H1 (cell line): Measurements from ENCODE around the gene MVD. TPM values are rescaled to one million over a fixed set of nuclear protein-coding genes. Genes with fewer than 3 reads are reported as not detected.

ENCODE experiments used
- CTCF ChIA-PET: fragments of 300-600 bp; sonication (Branson Sonifier 250); formaldehyde crosslinking; loops from one replicate; lab custom pipeline; 2021; ENCODE audit not compliant: partially characterized antibody; lab: Charles Lee
- POLR2A ChIA-PET: fragments of 300-600 bp; sonication (Branson Sonifier 250); formaldehyde crosslinking; loops from one replicate; lab custom pipeline; 2021; ENCODE audit warnings: inconsistent platforms; ENCODE audit not compliant: partially characterized antibody; lab: Charles Lee
- DNase-seq, 2 experiments: peaks; one replicate each; pipeline versions ENCODE4 v3.0.0 to v3.0.0-alpha.2; 2010 to 2022; ENCODE audit warnings: low spot score in 2 of 2, low read depth in 1 of 2, mixed read lengths in 1 of 2
- FAIRE-seq: peaks from 2 replicates; lab custom pipeline; 2011; peaks lifted over from hg19 to GRCh38; lab: Jason Lieb, UNC
- H2AFZ ChIP-seq: 2 replicates; pipeline ENCODE4 v1.8.1; 2012; ENCODE audit warnings: low read length, inconsistent platforms
- H2AK5ac ChIP-seq: 2 replicates; pipeline ENCODE4 v1.6.1; 2013; ENCODE audit warnings: low read depth, low read length
- H2BK120ac ChIP-seq: replicated peaks from 2 replicates; pipeline ENCODE3; 2013; ENCODE audit warnings: low read depth, low read length, inconsistent platforms
- H2BK12ac ChIP-seq: 2 replicates; pipeline ENCODE4 v1.6.1; 2013; ENCODE audit warnings: low read depth, low read length
- H2BK15ac ChIP-seq: 2 replicates; pipeline ENCODE4 v1.6.1; 2013; ENCODE audit warnings: low read length
- H2BK20ac ChIP-seq: 2 replicates; pipeline ENCODE4 v1.6.1; 2013; ENCODE audit warnings: low read length
- H2BK5ac ChIP-seq: 2 replicates; pipeline ENCODE4 v1.6.1; 2013; ENCODE audit warnings: low read depth, low read length
- H3K14ac ChIP-seq: 2 replicates; pipeline ENCODE4 v1.6.1; 2013; ENCODE audit warnings: inconsistent platforms; ENCODE audit not compliant: insufficient read length
- H3K18ac ChIP-seq: 2 replicates; pipeline ENCODE4 v1.6.1; 2013; ENCODE audit warnings: low read length; ENCODE audit errors: extremely low read depth
- H3K23ac ChIP-seq: 2 replicates; pipeline ENCODE4 v1.6.1; 2013; ENCODE audit warnings: inconsistent platforms; ENCODE audit not compliant: insufficient read length
- H3K23me2 ChIP-seq: 2 replicates; pipeline ENCODE4 v1.6.1; 2013; ENCODE audit warnings: low read depth, low read length
- H3K27ac ChIP-seq: 2 replicates; pipeline ENCODE4 v1.6.1; 2011; ENCODE audit warnings: low read depth, low read length, inconsistent platforms
- H3K27me3 ChIP-seq, 4 experiments: replicated peaks in 1 of 4; 1 replicate in 1 of 4; 2 replicates in 3 of 4; pipeline versions ENCODE4 v1.6.1 to v1.8.1; 2011 to 2013; ENCODE audit warnings: low read length in 3 of 4, mild to moderate bottlenecking in 3 of 4, inconsistent platforms in 2 of 4, mixed read lengths in 2 of 4, moderate library complexity in 1 of 4; ENCODE audit not compliant: control insufficient read depth in 3 of 4, insufficient read depth in 3 of 4; ENCODE audit errors: extremely low read depth in 1 of 4
- H3K36me3 ChIP-seq, 4 experiments: 2 replicates each; pipeline versions ENCODE4 v1.6.1 to v1.8.1; 2011 to 2013; ENCODE audit warnings: mild to moderate bottlenecking in 4 of 4, low read length in 3 of 4, moderate library complexity in 2 of 4, control low read depth in 1 of 4, inconsistent platforms in 1 of 4; ENCODE audit not compliant: insufficient read depth in 4 of 4, control insufficient read depth in 2 of 4
- H3K4ac ChIP-seq: replicated peaks from 2 replicates; pipeline ENCODE3; 2013; ENCODE audit warnings: low read length, low read depth, mixed read lengths, inconsistent platforms; ENCODE audit not compliant: insufficient read length
- H3K4me1 ChIP-seq, 4 experiments: replicated peaks in 1 of 4; 1 replicate in 1 of 4; 2 replicates in 3 of 4; pipeline versions ENCODE4 v1.6.1 to v1.8.1; 2011 to 2013; ENCODE audit warnings: low read length in 3 of 4, inconsistent platforms in 2 of 4, mixed read lengths in 1 of 4; ENCODE audit not compliant: insufficient read depth in 4 of 4, control insufficient read depth in 3 of 4
- H3K4me2 ChIP-seq, 2 experiments: 2 replicates each; pipeline versions ENCODE4 v1.6.1 to v1.8.1; 2011 to 2013; ENCODE audit warnings: low read depth in 2 of 2, low read length in 2 of 2, control low read depth in 1 of 2, inconsistent platforms in 1 of 2, mild to moderate bottlenecking in 1 of 2; ENCODE audit not compliant: insufficient read depth in 1 of 2
- H3K4me3 ChIP-seq, 4 experiments: fragments of 200-600, 300-600 bp in 1 of 4; sonication (generic), shearing (Covaris generic), sonication (Bioruptor Twin) in 1 of 4; 2 replicates each; pipeline versions ENCODE4 v1.5.1 to v1.8.1; 2011 to 2016; ENCODE audit warnings: low read length in 4 of 4, low read depth in 3 of 4, control low read depth in 2 of 4, inconsistent platforms in 2 of 4, mild to moderate bottlenecking in 2 of 4, mixed read lengths in 1 of 4, moderate library complexity in 1 of 4; ENCODE audit not compliant: insufficient read depth in 2 of 4; ENCODE audit errors: extremely low read depth in 1 of 4
- H3K56ac ChIP-seq: replicated peaks from 2 replicates; pipeline ENCODE3; 2013; ENCODE audit warnings: low read depth, mild to moderate bottlenecking, mixed read lengths, low read length, inconsistent platforms; ENCODE audit not compliant: insufficient read length
- H3K79me1 ChIP-seq: 2 replicates; pipeline ENCODE4 v1.6.1; 2013; ENCODE audit warnings: low read depth, low read length, control low read depth
- H3K79me2 ChIP-seq, 2 experiments: 2 replicates each; pipeline versions ENCODE4 v1.6.1 to v1.8.1; 2012 to 2013; ENCODE audit warnings: low read length in 2 of 2, mild to moderate bottlenecking in 2 of 2, inconsistent platforms in 1 of 2; ENCODE audit not compliant: insufficient read depth in 2 of 2, control insufficient read depth in 1 of 2
- H3K9ac ChIP-seq, 4 experiments: replicated peaks in 1 of 4; 1 replicate in 1 of 4; 2 replicates in 3 of 4; pipeline versions ENCODE4 v1.6.1 to v1.8.1; 2011 to 2013; ENCODE audit warnings: low read depth in 3 of 4, low read length in 3 of 4, control low read depth in 2 of 4, mild to moderate bottlenecking in 2 of 4, moderate library complexity in 2 of 4, inconsistent platforms in 1 of 4; ENCODE audit errors: extremely low read depth in 1 of 4
- H3K9me3 ChIP-seq, 2 experiments: 2 replicates each; pipeline versions ENCODE4 v1.6.1 to v1.8.1; 2012 to 2013; ENCODE audit warnings: mild to moderate bottlenecking in 2 of 2, moderate library complexity in 2 of 2, control low read depth in 1 of 2, inconsistent platforms in 1 of 2, low read depth in 1 of 2, low read length in 1 of 2, mixed read lengths in 1 of 2; ENCODE audit not compliant: insufficient read depth in 2 of 2
- H4K20me1 ChIP-seq, 2 experiments: replicated peaks in 1 of 2; 2 replicates each; pipeline versions ENCODE3 to v1.8.1; 2011 to 2013; ENCODE audit warnings: inconsistent platforms in 2 of 2, low read length in 2 of 2, mild to moderate bottlenecking in 1 of 2; ENCODE audit not compliant: insufficient read depth in 2 of 2, control insufficient read depth in 1 of 2
- H4K5ac ChIP-seq: 2 replicates; pipeline ENCODE4 v1.6.1; 2013; ENCODE audit warnings: low read length, low read depth, mixed read lengths, inconsistent platforms; ENCODE audit not compliant: insufficient read length
- H4K8ac ChIP-seq: 2 replicates; pipeline ENCODE4 v1.8.0; 2013; ENCODE audit warnings: mild to moderate bottlenecking, moderate library complexity, low read length, inconsistent platforms; ENCODE audit not compliant: insufficient read depth; ENCODE audit errors: extremely low read depth
- H4K91ac ChIP-seq: replicated peaks from 2 replicates; pipeline ENCODE3; 2013; ENCODE audit warnings: low read length, mixed read lengths, inconsistent platforms; ENCODE audit not compliant: insufficient read length
- ATF3 ChIP-seq: IDR thresholded peaks from 2 replicates; pipeline ENCODE4 v1.6.1; 2011; ENCODE audit warnings: low read depth, mild to moderate bottlenecking, low read length; ENCODE audit not compliant: insufficient read depth
- BACH1 ChIP-seq: IDR thresholded peaks from 2 replicates; pipeline ENCODE4 v1.6.1; 2012; ENCODE audit warnings: low read length, improper control_type of control experiment
- CHD2 ChIP-seq: IDR thresholded peaks from 2 replicates; pipeline ENCODE4 v1.6.1; 2012; ENCODE audit warnings: low read length, improper control_type of control experiment
- HDAC2 ChIP-seq, 2 experiments: fragments of 300-600 bp in 1 of 2; sonication (generic) in 1 of 2; IDR thresholded peaks; 2 replicates each; pipeline ENCODE4 v1.6.1; 2011 to 2012; ENCODE audit warnings: low read depth in 2 of 2, low read length in 2 of 2, mild to moderate bottlenecking in 2 of 2, moderate library complexity in 2 of 2, borderline replicate concordance in 1 of 2, inconsistent platforms in 1 of 2
- POLR2A ChIP-seq, 2 experiments: IDR thresholded peaks; 1 replicate in 1 of 2; 2 replicates in 1 of 2; pipeline ENCODE4 v1.6.1; 2011; ENCODE audit warnings: low read depth in 2 of 2, low read length in 2 of 2, mild to moderate bottlenecking in 2 of 2; ENCODE audit errors: control extremely low read depth in 1 of 2
- SIN3A ChIP-seq, 2 experiments: IDR thresholded peaks in 1 of 2; conservative IDR thresholded peaks in 1 of 2; 2 replicates each; pipeline ENCODE4 v1.6.1; 2011 to 2012; ENCODE audit warnings: low read length in 2 of 2, improper control_type of control experiment in 1 of 2, low read depth in 1 of 2, mild to moderate bottlenecking in 1 of 2
- WGBS, 2 experiments: shearing (Covaris generic) in 1 of 2; methylation state at CpG; one replicate each; pipeline versions ENCODE4 v1.1.6 to v1.1.7; 2013 to 2015; ENCODE audit warnings: low lambda C conversion rate in 2 of 2, mixed read lengths in 2 of 2, inconsistent platforms in 1 of 2, low coverage in 1 of 2, missing lambda C conversion rate in 1 of 2; ENCODE audit not compliant: insufficient replicate concordance in 2 of 2, insufficient coverage in 1 of 2, insufficient read length in 1 of 2; ENCODE audit errors: extremely low coverage in 1 of 2, missing lambda C conversion rate in 1 of 2; 5-methylcytosine and 5-hydroxymethylcytosine counted together
- polyA plus RNA-seq, 7 experiments: library from polyadenylated mRNA; depleted of rRNA in 3 of 7; stranded (reverse) in 5 of 7; unstranded in 2 of 7; fragments of >200 nt in 5 of 7; fragments of 200-250 nt in 2 of 7; gene quantifications; 1 replicate in 5 of 7; 2 replicates in 1 of 7; 4 replicates in 1 of 7; pipeline versions ENCODE4 v1.2.1 to v1.2.3, GENCODE V29; 2011 to 2013; ENCODE audit warnings: missing spikeins in 2 of 7, mixed read lengths in 2 of 7
- total RNA-seq: library from RNA; stranded (reverse); fragmentation: NEBNext Ultra II Directional; extraction: Animal tissue kit (Norgen Biotek cat#: 25700); gene quantifications from 2 replicates; pipeline ENCODE4 v1.2.1, GENCODE V29; 2021
- TF ChIP-seq, protein P1 (sequence below), 3 experiments: IDR thresholded peaks; 1 replicate in 2 of 3; 2 replicates in 1 of 3; pipeline versions ENCODE4 v1.5.1 to v1.6.1; 2011; ENCODE audit warnings: low read length in 3 of 3, mild to moderate bottlenecking in 3 of 3, inconsistent platforms in 2 of 3, low read depth in 1 of 3, moderate library complexity in 1 of 3; ENCODE audit not compliant: insufficient read depth in 1 of 3; ENCODE audit errors: control extremely low read depth in 1 of 3

Gene MVD
- total and polyA plus RNA-seq, 2 of the 8 experiments (the other 6 are each of a cell fraction or from before 2014, with no cell fraction given) = 47.2 to 77.3 TPM

DNA sequence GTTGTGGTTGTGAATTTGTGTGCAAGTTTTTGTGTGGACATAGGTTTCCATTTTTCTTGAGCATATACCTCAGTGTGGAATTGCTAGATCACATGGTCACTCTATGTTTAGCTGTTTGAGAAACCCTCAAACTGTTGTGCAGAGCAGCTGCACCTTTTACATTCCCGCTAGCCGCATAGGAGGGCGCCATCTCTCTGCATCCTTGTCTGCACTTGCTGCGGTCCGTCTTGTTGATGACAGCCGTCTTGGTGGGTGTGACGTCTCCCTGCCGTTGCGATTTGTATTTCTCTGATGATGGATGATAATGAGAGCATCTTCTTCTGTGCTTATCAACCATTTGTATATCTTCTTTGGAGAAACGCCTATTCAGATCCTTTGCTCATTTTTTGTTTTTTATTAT is 49.6 kb downstream of the MVD start:
- no peak overlapping the region for H2AK5ac ChIP-seq
- peaks cover 5% of the 10 kb centered on the region; the same call in 1 of the 2 replicates for H3K23me2 ChIP-seq
- no peak overlapping the region for H3K9ac ChIP-seq
- H3K79me1 ChIP-seq = peaks cover 16% of the 10 kb centered on the region
- peaks cover 0 to 11% of the 10 kb centered on the region in 2 experiments; a peak in 1 of 4 replicates for H3K79me2 ChIP-seq
- H4K91ac ChIP-seq = no peak overlapping the region
- peaks cover 0 to 10% (median 7%) of the 10 kb centered on the region in 4 experiments; a peak in 3 of 7 replicates for H3K4me1 ChIP-seq
- H3K4ac ChIP-seq = no peak overlapping the region
- H2BK12ac ChIP-seq = no peak overlapping the region
- H3K4me3 ChIP-seq = no peak overlapping the region
- no peak overlapping the region for H3K23ac ChIP-seq
- H4K5ac ChIP-seq = no peak overlapping the region
- POLR2A ChIA-PET = no interaction called here
- no peaks in the 10 kb centered on the region for H3K9me3 ChIP-seq
- H3K14ac ChIP-seq = no peak overlapping the region
- no peak for DNase-seq
- no peak overlapping the region for H2BK20ac ChIP-seq
- no peak overlapping the region for H2BK5ac ChIP-seq
- no peak overlapping the region for H2AFZ ChIP-seq
- no peak overlapping the region for H2BK120ac ChIP-seq
- peaks cover 0 to 7% (median 4%) of the 10 kb centered on the region in 4 experiments; a peak in 4 of 8 replicates for H3K36me3 ChIP-seq
- no peak overlapping the region for H3K56ac ChIP-seq
- peaks cover 12 to 27% of the 10 kb centered on the region in 2 experiments for H4K20me1 ChIP-seq
- H3K18ac ChIP-seq = no peak overlapping the region
- H3K27me3 ChIP-seq = no peaks in the 10 kb centered on the region
- FAIRE-seq = no peak
- no peak overlapping the region for H3K4me2 ChIP-seq
- no peak overlapping the region for H3K27ac ChIP-seq
- H2BK15ac ChIP-seq = no peak overlapping the region
- TF ChIP-seq BACH1 = no peak
- TF ChIP-seq, protein P1, sequence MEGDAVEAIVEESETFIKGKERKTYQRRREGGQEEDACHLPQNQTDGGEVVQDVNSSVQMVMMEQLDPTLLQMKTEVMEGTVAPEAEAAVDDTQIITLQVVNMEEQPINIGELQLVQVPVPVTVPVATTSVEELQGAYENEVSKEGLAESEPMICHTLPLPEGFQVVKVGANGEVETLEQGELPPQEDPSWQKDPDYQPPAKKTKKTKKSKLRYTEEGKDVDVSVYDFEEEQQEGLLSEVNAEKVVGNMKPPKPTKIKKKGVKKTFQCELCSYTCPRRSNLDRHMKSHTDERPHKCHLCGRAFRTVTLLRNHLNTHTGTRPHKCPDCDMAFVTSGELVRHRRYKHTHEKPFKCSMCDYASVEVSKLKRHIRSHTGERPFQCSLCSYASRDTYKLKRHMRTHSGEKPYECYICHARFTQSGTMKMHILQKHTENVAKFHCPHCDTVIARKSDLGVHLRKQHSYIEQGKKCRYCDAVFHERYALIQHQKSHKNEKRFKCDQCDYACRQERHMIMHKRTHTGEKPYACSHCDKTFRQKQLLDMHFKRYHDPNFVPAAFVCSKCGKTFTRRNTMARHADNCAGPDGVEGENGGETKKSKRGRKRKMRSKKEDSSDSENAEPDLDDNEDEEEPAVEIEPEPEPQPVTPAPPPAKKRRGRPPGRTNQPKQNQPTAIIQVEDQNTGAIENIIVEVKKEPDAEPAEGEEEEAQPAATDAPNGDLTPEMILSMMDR (IDR thresholded peaks at IDR 0.05; ENCODE audit: control extremely low read depth in 1 of 3, insufficient read depth in 1 of 3, low read depth in 1 of 3, low read length in 3 of 3) = peak in 2 of 3 experiments; percentile 23 to 30; a peak in 2 of 4 replicates
- TF ChIP-seq SIN3A (conservative IDR thresholded peaks at IDR 0.05 in 1 of 2, IDR thresholded peaks at IDR 0.05 in 1 of 2; ENCODE audit: low read depth in 1 of 2, low read length in 2 of 2) = no peak
- TF ChIP-seq CHD2 = no peak
- TF ChIP-seq ATF3 = no peak
- TF ChIP-seq POLR2A (IDR thresholded peaks at IDR 0.05; ENCODE audit: control extremely low read depth in 1 of 2, low read depth in 2 of 2, low read length in 2 of 2) = no peak
- TF ChIP-seq HDAC2 (IDR thresholded peaks at IDR 0.05; ENCODE audit: borderline replicate concordance in 1 of 2, low read depth in 2 of 2, low read length in 2 of 2) = no peak
- CTCF ChIA-PET = interaction anchor here (0.6 to 6.1 kb wide), 8 partner anchors 15 to 578 kb away, joined by 3 to 89 read pairs (median 4); no protein-coding TSS in a partner anchor
- H4K8ac ChIP-seq = no peak overlapping the region
- 90% methylated on average over 10 of the region's 10 CpGs; no CpG with 5 or more reads in 1 of the 2 experiments for WGBS, 2 experiments
